Omental fat pad (tissue), 4 donors: ENCODE measurements around the gene FNDC1. TPM values are rescaled to one million over a fixed set of nuclear protein-coding genes. Genes with fewer than 3 reads are reported as not detected.
A peak's percentile ranks its signal among the peaks of the same experiment; 100 is the strongest.

Experiments
- ATAC-seq: fragments of 150-250 bp; one replicate; pipeline ENCODE4 v1.9.1; 2016; ENCODE audit warnings: mild to moderate bottlenecking, moderate library complexity; ENCODE audit not compliant: low FRiP score
- DNase-seq: peaks from one replicate; pipeline ENCODE4 v3.0.0-alpha.2; 2019; ENCODE audit warnings: low spot score
- total RNA-seq, 4 donors: library from RNA; depleted of rRNA; stranded (reverse); fragments of >200 nt; gene quantifications; one replicate each; pipeline ENCODE4 v1.1.0, GENCODE V29; 2016
- TF ChIP-seq, protein P1 (sequence below), 3 donors: fragments of 450-650 bp; IDR thresholded peaks; one replicate each; pipeline ENCODE4 v1.5.1; 2016 to 2017; ENCODE audit warnings: antibody characterized with exemption in 3 of 3, mild to moderate bottlenecking in 3 of 3, moderate library complexity in 2 of 3

The FNDC1 gene
- total RNA-seq, 4 donors from 2014 or later = 0.12 to 0.47 (median 0.28) TPM; not detected in 1

DNA sequence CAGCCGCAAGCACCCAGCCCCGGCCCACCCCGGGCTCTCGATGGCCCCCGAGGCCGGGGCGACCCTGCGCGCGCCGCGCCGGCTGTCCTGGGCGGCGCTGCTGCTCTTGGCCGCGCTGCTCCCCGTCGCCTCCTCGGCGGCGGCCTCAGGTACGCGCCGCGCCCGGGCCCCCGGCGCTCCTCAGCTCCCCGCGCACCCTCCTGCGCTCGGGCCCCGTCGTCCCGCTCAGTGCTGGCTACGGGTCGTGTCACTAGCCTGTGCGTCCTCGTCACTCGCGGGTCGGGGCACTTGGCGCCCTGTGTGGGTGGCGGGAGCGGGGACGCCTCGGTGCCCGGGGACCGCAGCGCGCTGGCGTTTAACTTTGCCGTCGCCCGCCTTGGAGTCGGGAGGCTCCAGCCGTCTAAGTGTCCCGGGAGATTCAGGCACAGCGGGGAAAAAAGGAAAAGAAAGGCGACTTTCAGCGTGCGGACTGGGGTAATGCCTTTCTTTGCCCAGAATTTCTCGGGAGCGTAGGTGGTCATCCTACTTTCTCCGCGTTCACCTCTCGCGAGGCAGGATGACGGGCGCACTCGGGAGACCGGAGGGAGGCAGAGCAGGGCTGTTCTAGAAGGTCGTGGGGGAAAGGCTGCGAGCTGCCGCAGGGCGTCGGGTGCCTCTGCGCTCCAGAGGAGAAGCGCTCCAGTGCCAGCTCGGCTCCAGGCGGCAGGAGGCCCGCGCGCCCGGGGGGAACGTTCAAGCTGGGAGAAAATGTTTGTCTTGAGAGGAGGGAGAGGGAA lies 545 bp downstream of the FNDC1 start:
- ATAC-seq (peak; percentile 55), DNase-seq (no peak)
- TF ChIP-seq, protein P1, sequence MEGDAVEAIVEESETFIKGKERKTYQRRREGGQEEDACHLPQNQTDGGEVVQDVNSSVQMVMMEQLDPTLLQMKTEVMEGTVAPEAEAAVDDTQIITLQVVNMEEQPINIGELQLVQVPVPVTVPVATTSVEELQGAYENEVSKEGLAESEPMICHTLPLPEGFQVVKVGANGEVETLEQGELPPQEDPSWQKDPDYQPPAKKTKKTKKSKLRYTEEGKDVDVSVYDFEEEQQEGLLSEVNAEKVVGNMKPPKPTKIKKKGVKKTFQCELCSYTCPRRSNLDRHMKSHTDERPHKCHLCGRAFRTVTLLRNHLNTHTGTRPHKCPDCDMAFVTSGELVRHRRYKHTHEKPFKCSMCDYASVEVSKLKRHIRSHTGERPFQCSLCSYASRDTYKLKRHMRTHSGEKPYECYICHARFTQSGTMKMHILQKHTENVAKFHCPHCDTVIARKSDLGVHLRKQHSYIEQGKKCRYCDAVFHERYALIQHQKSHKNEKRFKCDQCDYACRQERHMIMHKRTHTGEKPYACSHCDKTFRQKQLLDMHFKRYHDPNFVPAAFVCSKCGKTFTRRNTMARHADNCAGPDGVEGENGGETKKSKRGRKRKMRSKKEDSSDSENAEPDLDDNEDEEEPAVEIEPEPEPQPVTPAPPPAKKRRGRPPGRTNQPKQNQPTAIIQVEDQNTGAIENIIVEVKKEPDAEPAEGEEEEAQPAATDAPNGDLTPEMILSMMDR (IDR thresholded peaks at IDR 0.05) = no peak

DNA sequence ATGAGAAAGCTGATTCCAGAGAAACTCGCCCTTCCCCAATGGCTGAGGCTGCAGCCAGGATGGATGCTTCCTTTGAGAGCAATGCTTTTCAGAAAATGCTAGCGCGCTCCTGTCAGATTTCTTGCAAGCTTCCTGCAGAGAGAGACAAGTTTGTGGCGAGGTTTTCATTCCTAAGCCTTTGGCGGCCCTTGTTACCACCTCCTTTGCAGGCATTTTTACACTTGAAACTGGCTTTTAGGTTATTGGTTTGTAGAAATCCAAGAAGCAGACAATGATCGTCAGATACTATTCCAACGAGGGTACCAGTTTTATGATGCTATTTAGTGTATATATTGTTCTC lies 1.1 kb downstream of the FNDC1 start:
- TF ChIP-seq, protein P1 (IDR thresholded peaks at IDR 0.05) = no peak
- ATAC-seq (no peak), DNase-seq (no peak)

- ATAC-seq = peak; percentile 64
- no peak for DNase-seq
- TF ChIP-seq, protein P1 (IDR thresholded peaks at IDR 0.05) = no peak
Measured at GRCh38 chr6:159170999-159171712, 2.0 kb downstream of the FNDC1 start.

DNA sequence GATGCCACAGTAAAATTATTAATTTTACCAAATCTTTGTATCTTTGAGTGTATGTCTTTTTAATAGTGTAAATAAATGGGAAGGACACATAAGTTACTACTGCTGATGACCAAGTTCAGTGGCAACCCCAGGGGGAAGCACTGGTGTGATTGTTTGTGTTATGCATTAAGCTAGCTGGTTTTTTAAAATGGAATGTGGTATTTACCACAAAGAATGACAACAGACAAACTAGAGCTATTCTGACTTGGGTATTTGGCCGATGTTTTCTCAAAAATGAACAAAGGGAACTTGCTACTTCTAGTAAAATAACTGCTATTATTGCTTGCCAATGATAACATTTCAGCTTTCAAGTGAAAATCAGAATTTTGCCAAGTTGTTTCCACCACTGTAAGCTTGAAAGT lies 2.9 kb downstream of the FNDC1 start:
- TF ChIP-seq, protein P1 (IDR thresholded peaks at IDR 0.05) = no peak
- ATAC-seq (no peak), DNase-seq (no peak)

GRCh38 chr6:159174263-159174969 lies 5.2 kb downstream of the FNDC1 start:
- ATAC-seq (peak; percentile 63), DNase-seq (no peak)
- TF ChIP-seq, protein P1 (IDR thresholded peaks at IDR 0.05) = peak in 1 of 3 donors; percentile 34

- ATAC-seq (no peak), DNase-seq (no peak)
- TF ChIP-seq, protein P1 (IDR thresholded peaks at IDR 0.05) = no peak
Measured at GRCh38 chr6:159176913-159177312, 7.7 kb downstream of the FNDC1 start.
